Body of pancreas (tissue), 4 donors: ENCODE results near the gene PSMB5. TPM values are rescaled to one million over a fixed set of nuclear protein-coding genes. Genes with fewer than 3 reads are reported as not detected.

Experiments
- ATAC-seq: fragments of 150-250 bp; one replicate; pipeline ENCODE4 v1.9.1; 2016
- DNase-seq, 4 donors: peaks; one replicate each; pipeline ENCODE4 v3.0.0-alpha.2; 2019
- H3K27ac ChIP-seq, 4 donors: fragments of 200-600 bp; sonication (generic); 1 replicate in 3 of 4; 2 replicates in 1 of 4; pipeline versions ENCODE4 v1.5.1 to v1.6.1; 2016 to 2019; ENCODE audit warnings: mild to moderate bottlenecking in 1 of 4, mixed read lengths in 1 of 4, moderate library complexity in 1 of 4
- H3K27me3 ChIP-seq, 2 donors: fragments of 200-600 bp; sonication (generic); one replicate each; pipeline ENCODE4 v1.6.0; 2016; ENCODE audit warnings: mild to moderate bottlenecking in 1 of 2
- H3K36me3 ChIP-seq, 2 donors: fragments of 200-600 bp; sonication (generic); replicated peaks in 1 of 2; 2 replicates each; pipeline ENCODE4 v1.5.1; 2016; ENCODE audit warnings: low read depth in 2 of 2; ENCODE audit not compliant: insufficient read depth in 1 of 2
- H3K4me1 ChIP-seq: fragments of 200-600 bp; sonication (generic); one replicate; pipeline ENCODE4 v1.6.0; 2016
- H3K4me3 ChIP-seq, 2 donors: fragments of 200-600 bp; sonication (generic); 1 replicate in 1 of 2; 2 replicates in 1 of 2; pipeline ENCODE4 v1.5.1; 2016 to 2019
- H3K9me3 ChIP-seq, 3 donors: fragments of 200-600 bp; sonication (generic); 1 replicate in 2 of 3; 2 replicates in 1 of 3; pipeline ENCODE4 v1.5.1; 2016
- POLR2A ChIP-seq, 3 donors: fragments of 450-650 bp; IDR thresholded peaks; one replicate each; pipeline ENCODE4 v1.6.1; 2016; ENCODE audit warnings: antibody characterized with exemption in 3 of 3, mild to moderate bottlenecking in 2 of 3
- WGBS, 2 donors: methylation state at CpG; one replicate each; pipeline ENCODE4 v1.1.5; 2017; 5-methylcytosine and 5-hydroxymethylcytosine counted together
- intact Hi-C: fragments of 100-400 bp; cut with DNase I; formaldehyde crosslinking; loops from one replicate; pipeline ENCODE4 v1.15.1; 2023
- total RNA-seq, 2 donors: library from RNA; depleted of rRNA; stranded (reverse); fragments of >200 nt; gene quantifications; one replicate each; pipeline ENCODE4 v1.1.0, GENCODE V29; 2016
- TF ChIP-seq, protein P1 (sequence below), 7 experiments: fragments of 450-650 bp in 4 of 7; fragments of 200-600 bp in 3 of 7; sonication (generic) in 3 of 7; IDR thresholded peaks; one replicate each; pipeline ENCODE4 v1.5.1; 2016 to 2019; ENCODE audit warnings: antibody characterized with exemption in 7 of 7

PSMB5 gene
- total RNA-seq, 2 donors from 2014 or later: 47.0 to 93.3 TPM

DNA sequence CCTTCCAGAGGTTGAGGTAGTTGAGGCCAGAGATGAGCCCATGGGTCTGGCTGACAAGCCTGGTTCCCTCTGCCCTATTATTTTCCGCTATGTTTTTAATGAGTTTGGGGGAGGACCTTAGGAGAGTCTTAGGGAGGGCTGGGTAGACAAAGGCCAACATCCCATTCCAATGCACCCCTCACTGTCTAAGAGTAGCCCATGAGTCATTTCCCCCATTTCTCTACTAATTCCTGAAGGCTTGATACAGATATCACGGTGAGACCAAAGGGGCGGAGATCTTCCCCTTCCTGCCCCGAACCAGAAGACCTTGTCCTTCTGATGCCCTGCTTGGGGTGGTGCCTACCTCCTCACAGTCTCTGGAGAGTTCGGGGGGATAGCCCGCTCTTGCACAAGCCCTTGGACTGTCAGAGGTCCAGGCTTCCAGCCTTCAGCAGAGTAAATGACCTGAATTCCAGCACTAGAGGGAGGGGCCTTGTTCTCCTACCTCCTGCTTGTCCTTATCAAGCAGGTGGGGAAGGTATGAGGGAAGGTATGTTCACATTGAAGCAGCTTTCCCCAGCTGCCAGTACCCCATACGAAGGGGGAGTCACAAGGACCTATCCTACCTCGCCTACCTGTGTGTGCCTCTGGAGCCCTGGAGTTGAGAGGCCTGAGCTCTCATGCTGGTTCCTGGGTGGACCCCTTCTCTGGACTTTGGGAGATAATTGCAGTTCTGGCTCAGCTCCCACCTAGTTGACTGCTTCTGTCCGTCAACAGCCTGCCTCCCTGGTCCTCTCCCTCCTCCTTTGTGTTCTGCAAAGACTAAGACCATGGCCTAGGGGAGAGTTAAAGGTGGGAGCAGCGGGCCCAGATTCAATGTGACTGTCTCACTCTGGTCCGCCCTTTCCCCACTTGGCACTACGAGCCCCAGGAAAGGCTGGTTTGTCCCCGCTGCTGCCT is 11.0 kb upstream of the PSMB5 start:
- TF ChIP-seq POLR2A (IDR thresholded peaks at IDR 0.05): no peak
- TF ChIP-seq, protein P1, sequence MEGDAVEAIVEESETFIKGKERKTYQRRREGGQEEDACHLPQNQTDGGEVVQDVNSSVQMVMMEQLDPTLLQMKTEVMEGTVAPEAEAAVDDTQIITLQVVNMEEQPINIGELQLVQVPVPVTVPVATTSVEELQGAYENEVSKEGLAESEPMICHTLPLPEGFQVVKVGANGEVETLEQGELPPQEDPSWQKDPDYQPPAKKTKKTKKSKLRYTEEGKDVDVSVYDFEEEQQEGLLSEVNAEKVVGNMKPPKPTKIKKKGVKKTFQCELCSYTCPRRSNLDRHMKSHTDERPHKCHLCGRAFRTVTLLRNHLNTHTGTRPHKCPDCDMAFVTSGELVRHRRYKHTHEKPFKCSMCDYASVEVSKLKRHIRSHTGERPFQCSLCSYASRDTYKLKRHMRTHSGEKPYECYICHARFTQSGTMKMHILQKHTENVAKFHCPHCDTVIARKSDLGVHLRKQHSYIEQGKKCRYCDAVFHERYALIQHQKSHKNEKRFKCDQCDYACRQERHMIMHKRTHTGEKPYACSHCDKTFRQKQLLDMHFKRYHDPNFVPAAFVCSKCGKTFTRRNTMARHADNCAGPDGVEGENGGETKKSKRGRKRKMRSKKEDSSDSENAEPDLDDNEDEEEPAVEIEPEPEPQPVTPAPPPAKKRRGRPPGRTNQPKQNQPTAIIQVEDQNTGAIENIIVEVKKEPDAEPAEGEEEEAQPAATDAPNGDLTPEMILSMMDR (IDR thresholded peaks at IDR 0.05): no peak
- Histone ChIP-seq H3K4me1 (peaks cover 11% of the 10 kb centered on the region), H3K36me3 (no peaks in the 10 kb centered on the region), H3K4me3 (no peak overlapping the region), H3K9me3 (no peaks in the 10 kb centered on the region), H3K27ac (peak overlapping the region in 3 of 4 donors; percentile 12 to 60 (median 54)), H3K27me3 (no peaks in the 10 kb centered on the region)
- DNase-seq (peak in 2 of 4 donors; percentile 38 to 50), ATAC-seq (peak; percentile 68)
- intact Hi-C loops: no loop called here
- 65 to 68% methylated on average over 13 of the region's 13 CpGs for WGBS, 2 donors

DNA sequence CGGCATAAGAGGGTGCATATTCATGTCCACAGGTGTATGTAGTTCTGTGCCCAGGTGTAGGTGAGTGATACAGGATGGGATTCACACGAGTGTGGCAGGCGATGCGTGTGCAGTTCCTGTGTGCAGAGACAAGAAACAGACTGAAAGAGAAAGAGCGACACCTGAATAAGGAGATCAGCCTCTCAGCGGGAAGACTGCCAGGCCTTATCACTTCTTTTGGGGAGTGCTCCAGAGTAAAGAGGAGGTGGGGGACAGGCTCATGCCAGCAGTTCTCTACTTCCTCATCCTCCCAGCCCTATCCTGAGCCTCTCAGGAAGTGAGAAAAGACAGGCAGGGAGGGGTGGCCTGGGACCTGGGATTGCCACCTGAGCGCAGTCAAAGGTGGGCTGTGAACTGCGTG is 10.1 kb upstream of the PSMB5 start:
- H3K9me3 ChIP-seq: no peaks in the 10 kb centered on the region
- no peak for TF ChIP-seq POLR2A (IDR thresholded peaks at IDR 0.05)
- TF ChIP-seq, protein P1 (IDR thresholded peaks at IDR 0.05): no peak
- DNase-seq (no peak), ATAC-seq (peak; percentile 15)
- peaks cover 11% of the 10 kb centered on the region for H3K4me1 ChIP-seq
- no peaks in the 10 kb centered on the region for H3K27me3 ChIP-seq
- intact Hi-C loops: no loop called here
- 73 to 84% methylated on average over 6 to 8 of the region's 8 CpGs for WGBS, 2 donors
- H3K36me3 ChIP-seq: no peaks in the 10 kb centered on the region
- peak overlapping the region in 1 of 4 donors; percentile 60 for H3K27ac ChIP-seq
- H3K4me3 ChIP-seq: no peak overlapping the region

DNA sequence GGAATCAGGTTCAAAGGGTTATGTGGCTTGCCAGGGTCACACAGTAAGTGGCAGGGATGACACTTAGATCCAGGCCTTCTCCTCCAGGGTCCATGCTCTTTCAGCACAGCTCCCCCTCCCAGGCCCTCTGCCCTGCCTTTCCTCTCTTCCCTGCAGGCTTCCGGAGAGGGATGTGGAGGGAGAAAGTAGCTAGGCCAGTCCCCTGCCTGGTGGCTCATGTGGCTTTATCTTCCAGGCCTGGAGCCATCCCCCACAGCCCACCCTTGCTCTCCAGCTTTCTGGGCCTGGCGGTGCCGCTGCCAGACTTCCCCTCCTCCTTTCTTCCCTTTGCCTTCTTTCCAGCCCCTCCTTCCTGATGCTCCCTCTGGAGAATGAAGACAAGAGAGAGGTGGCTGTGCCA is 9.1 kb upstream of the PSMB5 start:
- H3K36me3 ChIP-seq: no peaks in the 10 kb centered on the region
- ATAC-seq (no peak), DNase-seq (no peak)
- 82 to 87% methylated on average over 3 of the region's 3 CpGs for WGBS, 2 donors
- intact Hi-C loops: no loop called here
- no peaks in the 10 kb centered on the region for H3K27me3 ChIP-seq
- TF ChIP-seq, protein P1 (IDR thresholded peaks at IDR 0.05): no peak
- TF ChIP-seq POLR2A (IDR thresholded peaks at IDR 0.05): no peak
- no peaks in the 10 kb centered on the region for H3K9me3 ChIP-seq
- H3K27ac ChIP-seq: no peak overlapping the region
- no peak overlapping the region for H3K4me3 ChIP-seq
- H3K4me1 ChIP-seq: peaks cover 11% of the 10 kb centered on the region

DNA sequence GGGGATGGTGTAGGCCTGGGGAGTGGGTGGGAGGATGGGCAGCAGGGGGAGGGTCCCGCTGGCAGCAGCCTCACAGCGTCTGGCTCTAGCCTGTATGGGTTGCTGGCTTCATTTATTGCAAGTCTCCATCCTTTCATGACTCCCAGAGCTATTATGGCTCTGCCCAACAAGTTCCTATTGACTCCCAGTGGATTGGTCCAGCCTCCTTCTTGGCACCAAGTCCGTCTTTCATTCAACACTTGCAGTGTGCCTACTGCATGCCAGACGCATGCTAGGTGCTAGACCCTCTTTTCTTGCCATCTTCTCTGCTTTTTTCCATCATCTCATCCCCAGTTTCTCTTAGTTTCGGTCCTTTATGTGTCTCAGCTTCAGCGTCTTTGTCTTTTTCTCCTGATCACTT is 8.4 kb upstream of the PSMB5 start:
- intact Hi-C loops: no loop called here
- H3K4me3 ChIP-seq: no peak overlapping the region
- no peak overlapping the region for H3K27ac ChIP-seq
- no peak for ATAC-seq
- H3K9me3 ChIP-seq: no peaks in the 10 kb centered on the region
- peaks cover 11% of the 10 kb centered on the region for H3K4me1 ChIP-seq
- 69 to 71% methylated on average over 6 of the region's 6 CpGs for WGBS, 2 donors
- no peak for TF ChIP-seq POLR2A (IDR thresholded peaks at IDR 0.05)
- TF ChIP-seq, protein P1 (IDR thresholded peaks at IDR 0.05): no peak
- no peaks in the 10 kb centered on the region for H3K36me3 ChIP-seq
- no peaks in the 10 kb centered on the region for H3K27me3 ChIP-seq
- DNase-seq: no peak
